ENCODE data around the gene MOAP1.
"Not testable (repeated sequence)": the region's sequence is repeated elsewhere in the genome, so short reads cannot be mapped to it uniquely, and the experiment has no call there.

MOAP1 gene

GRCh38 chr14:93184391-93185348 is at the start of gene MOAP1, which contains the start of gene LYSET:
Gene MOAP1 (minus strand): TSS chr14:93184897. CDS start chr14:93184242, 655 bp downstream.
Gene LYSET (plus strand): TSS chr14:93185317. CDS start chr14:93185406, 89 bp downstream.
- peak; percentile 85 to 93 (median 90) for DNase-seq

GRCh38 chr14:93233078-93233477 is 48.4 kb upstream of the MOAP1 start:
- DNase-seq = not testable (repeated sequence)

- no peak for DNase-seq
Measured at GRCh38 chr14:93232159-93232558, 47.5 kb upstream of the MOAP1 start.

- no peak for DNase-seq
Measured at GRCh38 chr14:93231129-93231979, 46.7 kb upstream of the MOAP1 start.

GRCh38 chr14:93230539-93230938 is 45.8 kb upstream of the MOAP1 start:
- DNase-seq = no peak

GRCh38 chr14:93228550-93228949 is 43.9 kb upstream of the MOAP1 start:
- DNase-seq = no peak

- no peak for DNase-seq
Measured at GRCh38 chr14:93223565-93223964, 38.9 kb upstream of the MOAP1 start.

- no peak for DNase-seq
Measured at GRCh38 chr14:93220509-93220908, 35.8 kb upstream of the MOAP1 start.

GRCh38 chr14:93219103-93219726 is 34.5 kb upstream of the MOAP1 start:
- DNase-seq = peak in 5 of 6 experiments; percentile 18 to 50 (median 33)

GRCh38 chr14:93214598-93214997 is 29.9 kb upstream of the MOAP1 start:
- DNase-seq = no peak

GRCh38 chr14:93212432-93212831 is 27.7 kb upstream of the MOAP1 start:
- DNase-seq = no peak

GRCh38 chr14:93207468-93208308 is 23.0 kb upstream of the MOAP1 start:
- DNase-seq = peak in 1 of 6 experiments; percentile 14

GRCh38 chr14:93206793-93207467 is 22.2 kb upstream of the MOAP1 start, which contains the start of the genes GON7 and UBR7:
Gene GON7 (minus strand): TSS chr14:93207065. CDS start chr14:93207037, 28 bp downstream.
Gene UBR7 (plus strand): TSS chr14:93207256. CDS start chr14:93207292, 36 bp downstream.
- peak; percentile 77 to 86 (median 80) for DNase-seq

GRCh38 chr14:93201155-93201704 is 16.5 kb upstream of the MOAP1 start:
- DNase-seq = no peak

GRCh38 chr14:93200553-93200952 is 15.9 kb upstream of the MOAP1 start:
- DNase-seq = no peak

GRCh38 chr14:93199031-93199430 is 14.3 kb upstream of the MOAP1 start:
- no peak for DNase-seq

GRCh38 chr14:93195316-93195999 is 10.8 kb upstream of the MOAP1 start:
- no peak for DNase-seq

- DNase-seq = no peak
Measured at GRCh38 chr14:93186956-93187355, 2.3 kb upstream of the MOAP1 start.

GRCh38 chr14:93186466-93186865 is 1.8 kb upstream of the MOAP1 start:
- DNase-seq = no peak

- DNase-seq = no peak
Measured at GRCh38 chr14:93185349-93185720, 638 bp upstream of the MOAP1 start.

Measured in stimulated activated naive CD4-positive, alpha-beta T cell (primary cell).